Neuronal stem cell (in vitro differentiated cells): Measurements from ENCODE around the gene ZNF17.
"Not testable (repeated sequence)": the region's sequence is repeated elsewhere in the genome, so short reads cannot be mapped to it uniquely, and the experiment has no call there.

Experiments used
- DNase-seq: peaks from one replicate; pipeline ENCODE4 v3.0.0-alpha.2; 2013; ENCODE audit warnings: low spot score
- H2AFZ ChIP-seq: one replicate; pipeline ENCODE4 v1.6.1; 2013; ENCODE audit warnings: mild to moderate bottlenecking, low read length, inconsistent platforms
- H2AK5ac ChIP-seq: 2 replicates; pipeline ENCODE4 v1.6.1; 2013; ENCODE audit warnings: low read depth, mild to moderate bottlenecking, inconsistent platforms, low read length, moderate library complexity, mixed read lengths
- H2BK120ac ChIP-seq: 2 replicates; pipeline ENCODE4 v1.6.1; 2013; ENCODE audit warnings: low read depth, mild to moderate bottlenecking, inconsistent platforms, low read length, moderate library complexity, mixed read lengths
- H2BK12ac ChIP-seq: one replicate; pipeline ENCODE4 v1.6.1; 2013; ENCODE audit warnings: low read length, inconsistent platforms
- H2BK15ac ChIP-seq: 2 replicates; pipeline ENCODE4 v1.6.1; 2013; ENCODE audit warnings: mild to moderate bottlenecking, low read length, inconsistent platforms, mixed read lengths
- H2BK5ac ChIP-seq: one replicate; pipeline ENCODE4 v1.6.1; 2013; ENCODE audit warnings: inconsistent platforms, mild to moderate bottlenecking, low read length, moderate library complexity
- H3K14ac ChIP-seq: one replicate; pipeline ENCODE4 v1.6.1; 2013; ENCODE audit warnings: low read length, inconsistent platforms
- H3K18ac ChIP-seq: 2 replicates; pipeline ENCODE4 v1.6.1; 2013; ENCODE audit warnings: low read length, inconsistent platforms
- H3K23ac ChIP-seq: 2 replicates; pipeline ENCODE4 v1.6.1; 2013; ENCODE audit warnings: low read depth, mild to moderate bottlenecking, mixed read lengths, low read length, inconsistent platforms; ENCODE audit not compliant: poor library complexity
- H3K27ac ChIP-seq: replicated peaks from 3 replicates; pipeline ENCODE4 v1.5.1; 2013; ENCODE audit warnings: low read length, inconsistent platforms
- H3K27me3 ChIP-seq, 3 experiments: 2 replicates each; pipeline ENCODE4 v1.6.1; 2013; ENCODE audit warnings: low read length in 3 of 3, mild to moderate bottlenecking in 2 of 3, inconsistent platforms in 1 of 3, low read depth in 1 of 3, mixed read lengths in 1 of 3, moderate library complexity in 1 of 3; ENCODE audit not compliant: control insufficient read depth in 3 of 3, insufficient read depth in 3 of 3
- H3K36me3 ChIP-seq, 2 donors: replicated peaks in 1 of 2; 2 replicates each; pipeline ENCODE4 v1.6.1; 2013; ENCODE audit warnings: low read length in 2 of 2; ENCODE audit not compliant: control insufficient read depth in 2 of 2, insufficient read depth in 2 of 2
- H3K4ac ChIP-seq: 2 replicates; pipeline ENCODE4 v1.6.1; 2013; ENCODE audit warnings: inconsistent platforms, mild to moderate bottlenecking, low read length, moderate library complexity
- H3K4me1 ChIP-seq, 2 donors: 1 replicate in 1 of 2; 2 replicates in 1 of 2; pipeline ENCODE4 v1.6.1; 2013; ENCODE audit warnings: low read length in 2 of 2, low read depth in 1 of 2; ENCODE audit not compliant: control insufficient read depth in 2 of 2, insufficient read depth in 1 of 2
- H3K4me2 ChIP-seq: one replicate; pipeline ENCODE4 v1.6.1; 2013; ENCODE audit warnings: mild to moderate bottlenecking, low read length, inconsistent platforms; ENCODE audit not compliant: insufficient read depth, poor library complexity, severe bottlenecking
- H3K4me3 ChIP-seq, 2 donors: 2 replicates each; pipeline ENCODE4 v1.5.1; 2013; ENCODE audit warnings: low read length in 2 of 2, mild to moderate bottlenecking in 2 of 2, inconsistent platforms in 1 of 2, moderate library complexity in 1 of 2
- H3K79me1 ChIP-seq: one replicate; pipeline ENCODE4 v1.6.1; 2013; ENCODE audit warnings: low read depth, mild to moderate bottlenecking, inconsistent platforms, low read length, moderate library complexity
- H3K9ac ChIP-seq: one replicate; pipeline ENCODE4 v1.6.1; 2013; ENCODE audit warnings: mild to moderate bottlenecking, low read depth, low read length, inconsistent platforms; ENCODE audit not compliant: poor library complexity
- H3K9me3 ChIP-seq, 2 donors: replicated peaks in 1 of 2; 2 replicates each; pipeline versions ENCODE3 to v1.6.1; 2013; ENCODE audit warnings: low read length in 2 of 2, mild to moderate bottlenecking in 2 of 2, inconsistent platforms in 1 of 2, low read depth in 1 of 2, mixed read lengths in 1 of 2, moderate library complexity in 1 of 2; ENCODE audit not compliant: control insufficient read depth in 2 of 2, insufficient read depth in 1 of 2
- H4K8ac ChIP-seq: one replicate; pipeline ENCODE4 v1.6.1; 2013; ENCODE audit warnings: low read depth, mild to moderate bottlenecking, inconsistent platforms, low read length, moderate library complexity
- H4K91ac ChIP-seq: one replicate; pipeline ENCODE4 v1.6.1; 2013; ENCODE audit warnings: low read length, low read depth, mild to moderate bottlenecking, inconsistent platforms; ENCODE audit not compliant: poor library complexity
- WGBS, 2 donors: extraction: QIAGEN DNeasy Blood & Tissue Kit; methylation state at CpG; one replicate each; pipeline ENCODE4 v1.1.7; 2013; ENCODE audit warnings: missing lambda C conversion rate in 2 of 2, mixed read lengths in 1 of 2; ENCODE audit not compliant: insufficient read length in 2 of 2, insufficient replicate concordance in 1 of 2; ENCODE audit errors: extremely low coverage in 2 of 2; 5-methylcytosine and 5-hydroxymethylcytosine counted together

ZNF17 gene

GRCh38 chr19:57363688-57364181 lies 47.2 kb upstream of the ZNF17 start:
- Histone ChIP-seq H3K9me3 (no peaks in the 10 kb centered on the region), H2BK15ac (peak overlapping the region; percentile 49), H3K4ac (no peak overlapping the region), H2AFZ (peak overlapping the region; percentile 74), H2BK12ac (no peak overlapping the region), H3K4me1 (peaks cover 0 to 4% of the 10 kb centered on the region in 2 donors), H2AK5ac (peak overlapping the region; percentile 46), H3K27me3 (no peaks in the 10 kb centered on the region), H3K79me1 (peaks cover 4% of the 10 kb centered on the region), H4K8ac (no peak overlapping the region), H3K9ac (peak overlapping the region; percentile 70), H3K14ac (peak overlapping the region; percentile 56), H4K91ac (no peak overlapping the region), H3K4me2 (peak overlapping the region; percentile 89), H2BK120ac (no peak overlapping the region), H3K4me3 (peak overlapping the region; percentile 68 to 90), H3K23ac (no peak overlapping the region), H2BK5ac (peak overlapping the region; percentile 66), H3K36me3 (peaks cover 4 to 19% of the 10 kb centered on the region in 2 donors), H3K27ac (no peak overlapping the region), H3K18ac (peak overlapping the region; percentile 48)
- no peak for DNase-seq
- no CpG with 5 or more reads among the region's 18 CpGs for WGBS, 2 donors

DNA sequence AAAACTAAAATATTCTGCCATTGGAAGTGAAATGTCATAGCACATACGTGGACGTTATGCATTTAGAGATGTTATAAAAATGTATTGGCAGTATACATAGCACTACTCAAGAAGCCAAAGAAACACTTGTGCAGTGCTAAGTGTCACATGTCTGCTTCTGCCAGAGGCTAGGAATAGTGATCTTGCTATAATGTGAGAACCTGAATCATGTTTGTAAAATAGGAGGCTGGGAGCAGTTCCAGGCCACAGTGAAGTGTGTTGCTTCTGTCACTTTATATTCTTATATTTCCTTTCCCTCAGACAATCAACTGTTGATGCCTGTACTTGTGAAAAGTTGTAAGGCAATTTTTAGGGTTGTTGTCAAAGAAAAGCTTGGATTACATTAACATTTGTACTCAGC lies 44.2 kb upstream of the ZNF17 start:
- H3K4ac ChIP-seq, result no peak overlapping the region
- H2BK120ac ChIP-seq, result no peak overlapping the region
- no peaks in the 10 kb centered on the region for H3K9me3 ChIP-seq
- H2BK5ac ChIP-seq, result no peak overlapping the region
- peaks cover 0 to 4% of the 10 kb centered on the region in 2 donors for H3K4me1 ChIP-seq
- H4K8ac ChIP-seq, result no peak overlapping the region
- H3K9ac ChIP-seq, result no peak overlapping the region
- no peak overlapping the region for H3K14ac ChIP-seq
- no peak overlapping the region for H2BK12ac ChIP-seq
- H3K18ac ChIP-seq, result no peak overlapping the region
- no peak overlapping the region for H3K4me3 ChIP-seq
- no peak overlapping the region for H3K27ac ChIP-seq
- no peak overlapping the region for H3K23ac ChIP-seq
- no CpG with 5 or more reads among the region's 2 CpGs for WGBS, 2 donors
- H3K27me3 ChIP-seq, result no peaks in the 10 kb centered on the region
- H2BK15ac ChIP-seq, result no peak overlapping the region
- H2AFZ ChIP-seq, result no peak overlapping the region
- H4K91ac ChIP-seq, result no peak overlapping the region
- no peak overlapping the region for H3K4me2 ChIP-seq
- DNase-seq, result no peak
- no peak overlapping the region for H2AK5ac ChIP-seq
- peaks cover 0 to 9% of the 10 kb centered on the region in 2 donors for H3K36me3 ChIP-seq
- peaks cover 4% of the 10 kb centered on the region for H3K79me1 ChIP-seq

- no peak overlapping the region for H3K4me3 ChIP-seq
- no peaks in the 10 kb centered on the region for H3K79me1 ChIP-seq
- peaks cover 18 to 56% of the 10 kb centered on the region in 2 donors for H3K36me3 ChIP-seq
- no peak for DNase-seq
- no peak overlapping the region for H2BK5ac ChIP-seq
- no peaks in the 10 kb centered on the region for H3K4me1 ChIP-seq
- no peak overlapping the region for H2AK5ac ChIP-seq
- H3K18ac ChIP-seq, result no peak overlapping the region
- H3K9ac ChIP-seq, result no peak overlapping the region
- H2BK12ac ChIP-seq, result no peak overlapping the region
- no peak overlapping the region for H4K91ac ChIP-seq
- no peak overlapping the region for H3K23ac ChIP-seq
- H3K9me3 ChIP-seq, result peaks cover 21 to 41% of the 10 kb centered on the region in 2 donors
- H2BK15ac ChIP-seq, result no peak overlapping the region
- no peaks in the 10 kb centered on the region for H3K27me3 ChIP-seq
- no peak overlapping the region for H3K27ac ChIP-seq
- no peak overlapping the region for H3K14ac ChIP-seq
- no peak overlapping the region for H4K8ac ChIP-seq
- H3K4me2 ChIP-seq, result no peak overlapping the region
- no CpG with 5 or more reads among the region's 6 CpGs for WGBS, 2 donors
- no peak overlapping the region for H2AFZ ChIP-seq
- H2BK120ac ChIP-seq, result no peak overlapping the region
- H3K4ac ChIP-seq, result no peak overlapping the region
Observed at GRCh38 chr19:57374179-57374578, 36.8 kb upstream of the ZNF17 start.

- H3K4me1 ChIP-seq, H3K4ac ChIP-seq, H3K14ac ChIP-seq, H3K27ac ChIP-seq, H3K27me3 ChIP-seq, H3K23ac ChIP-seq, H2AFZ ChIP-seq, H2BK120ac ChIP-seq, H2BK5ac ChIP-seq, H3K4me3 ChIP-seq, H3K18ac ChIP-seq, H4K91ac ChIP-seq, H2BK12ac ChIP-seq, H2BK15ac ChIP-seq, H3K79me1 ChIP-seq, DNase-seq, H3K4me2 ChIP-seq, H4K8ac ChIP-seq, H3K9ac ChIP-seq, H2AK5ac ChIP-seq: not testable (repeated sequence)
- Histone ChIP-seq H3K9me3 (peaks cover 22 to 42% of the 10 kb centered on the region in 2 donors), H3K36me3 (peaks cover 18 to 56% of the 10 kb centered on the region in 2 donors)
- no CpG with 5 or more reads among the region's 2 CpGs for WGBS, 2 donors
Observed at GRCh38 chr19:57374647-57375046, 36.3 kb upstream of the ZNF17 start.
